ENCODE data around the gene GLYATL1.

GRCh38 chr11:58980159-58980843 is 41.0 kb downstream of the GLYATL1 start:
- TF ChIP-seq, protein P1, sequence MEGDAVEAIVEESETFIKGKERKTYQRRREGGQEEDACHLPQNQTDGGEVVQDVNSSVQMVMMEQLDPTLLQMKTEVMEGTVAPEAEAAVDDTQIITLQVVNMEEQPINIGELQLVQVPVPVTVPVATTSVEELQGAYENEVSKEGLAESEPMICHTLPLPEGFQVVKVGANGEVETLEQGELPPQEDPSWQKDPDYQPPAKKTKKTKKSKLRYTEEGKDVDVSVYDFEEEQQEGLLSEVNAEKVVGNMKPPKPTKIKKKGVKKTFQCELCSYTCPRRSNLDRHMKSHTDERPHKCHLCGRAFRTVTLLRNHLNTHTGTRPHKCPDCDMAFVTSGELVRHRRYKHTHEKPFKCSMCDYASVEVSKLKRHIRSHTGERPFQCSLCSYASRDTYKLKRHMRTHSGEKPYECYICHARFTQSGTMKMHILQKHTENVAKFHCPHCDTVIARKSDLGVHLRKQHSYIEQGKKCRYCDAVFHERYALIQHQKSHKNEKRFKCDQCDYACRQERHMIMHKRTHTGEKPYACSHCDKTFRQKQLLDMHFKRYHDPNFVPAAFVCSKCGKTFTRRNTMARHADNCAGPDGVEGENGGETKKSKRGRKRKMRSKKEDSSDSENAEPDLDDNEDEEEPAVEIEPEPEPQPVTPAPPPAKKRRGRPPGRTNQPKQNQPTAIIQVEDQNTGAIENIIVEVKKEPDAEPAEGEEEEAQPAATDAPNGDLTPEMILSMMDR (IDR thresholded peaks at IDR 0.05; ENCODE audit: low read length): no peak
- no peak for TF ChIP-seq EZH2phosphoT487 (IDR thresholded peaks at IDR 0.05; ENCODE audit: low read length)

Data from MM.1S (cell line).